ENCODE results near the gene HOXB8. TPM values are rescaled to one million over a fixed set of nuclear protein-coding genes. Genes with fewer than 3 reads are reported as not detected.

Gene HOXB8
- total and polyA plus RNA-seq, 10 of the 15 experiments (the other 5 are each of a cell fraction or from before 2014, with no cell fraction given), result 0.21 TPM; not detected in 9

DNA sequence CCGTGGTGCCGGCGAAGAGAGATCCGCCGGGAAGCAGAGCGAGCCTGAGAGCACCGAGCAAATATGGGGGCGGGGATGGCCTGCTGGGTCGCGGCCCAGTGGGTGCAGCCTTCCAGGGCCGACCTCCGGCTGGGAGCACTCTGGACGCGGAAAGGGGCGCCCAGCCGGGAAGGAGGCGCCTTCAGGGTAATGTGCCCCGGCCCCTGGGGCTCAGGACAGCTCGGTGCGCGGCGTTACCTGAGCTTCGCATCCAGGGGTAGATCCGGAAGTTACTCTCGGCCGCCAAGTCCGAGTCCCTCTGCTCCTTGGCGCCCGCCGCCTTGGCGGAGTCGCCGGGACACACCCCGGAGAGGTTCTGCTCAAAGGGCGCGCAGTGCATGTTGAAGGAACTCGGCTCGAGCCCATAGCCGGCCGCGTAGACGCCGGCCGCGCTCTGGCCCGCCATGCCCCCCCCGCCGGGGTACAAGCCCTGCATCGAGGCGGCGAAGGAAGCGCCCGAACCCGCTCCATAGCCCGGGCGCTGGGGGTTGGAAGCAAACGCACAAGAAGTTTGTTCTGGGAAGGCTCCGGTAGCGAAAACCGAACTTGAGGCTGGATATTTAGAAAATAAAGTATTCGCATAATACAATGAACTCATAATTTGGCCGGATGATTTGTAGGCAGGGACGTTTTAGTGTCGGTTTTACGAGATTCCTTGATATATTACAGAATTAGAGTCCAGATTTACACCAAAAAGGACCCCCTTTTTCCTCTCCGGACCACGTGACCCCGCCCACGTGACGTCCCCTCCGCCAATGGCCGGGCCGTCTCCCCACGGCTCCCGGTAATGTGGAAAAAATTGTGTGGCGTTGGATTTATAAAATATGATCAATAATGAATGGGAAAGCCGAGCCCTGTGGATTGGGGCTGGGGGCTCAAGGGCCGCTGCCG is 4.5 kb downstream of the HOXB8 start, which contains the start of gene HOXB7 (continued):
- TF ChIP-seq, protein P1, sequence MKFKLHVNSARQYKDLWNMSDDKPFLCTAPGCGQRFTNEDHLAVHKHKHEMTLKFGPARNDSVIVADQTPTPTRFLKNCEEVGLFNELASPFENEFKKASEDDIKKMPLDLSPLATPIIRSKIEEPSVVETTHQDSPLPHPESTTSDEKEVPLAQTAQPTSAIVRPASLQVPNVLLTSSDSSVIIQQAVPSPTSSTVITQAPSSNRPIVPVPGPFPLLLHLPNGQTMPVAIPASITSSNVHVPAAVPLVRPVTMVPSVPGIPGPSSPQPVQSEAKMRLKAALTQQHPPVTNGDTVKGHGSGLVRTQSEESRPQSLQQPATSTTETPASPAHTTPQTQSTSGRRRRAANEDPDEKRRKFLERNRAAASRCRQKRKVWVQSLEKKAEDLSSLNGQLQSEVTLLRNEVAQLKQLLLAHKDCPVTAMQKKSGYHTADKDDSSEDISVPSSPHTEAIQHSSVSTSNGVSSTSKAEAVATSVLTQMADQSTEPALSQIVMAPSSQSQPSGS (IDR thresholded peaks at IDR 0.05; ENCODE audit: low read length), result no peak
- TF ChIP-seq TBL1XR1 (IDR thresholded peaks at IDR 0.05; ENCODE audit: low read depth, low read length), result no peak
- TF ChIP-seq RCOR1 (conservative IDR thresholded peaks at IDR 0.05; ENCODE audit: low read depth, low read length), result no peak
- no peak for TF ChIP-seq RAD21 (IDR thresholded peaks at IDR 0.05; ENCODE audit: insufficient read depth, low read depth, low read length)
- no peak for TF ChIP-seq SIX5 (IDR thresholded peaks at IDR 0.05; ENCODE audit: low read depth, low read length, severe bottlenecking)
- TF ChIP-seq, protein P2, sequence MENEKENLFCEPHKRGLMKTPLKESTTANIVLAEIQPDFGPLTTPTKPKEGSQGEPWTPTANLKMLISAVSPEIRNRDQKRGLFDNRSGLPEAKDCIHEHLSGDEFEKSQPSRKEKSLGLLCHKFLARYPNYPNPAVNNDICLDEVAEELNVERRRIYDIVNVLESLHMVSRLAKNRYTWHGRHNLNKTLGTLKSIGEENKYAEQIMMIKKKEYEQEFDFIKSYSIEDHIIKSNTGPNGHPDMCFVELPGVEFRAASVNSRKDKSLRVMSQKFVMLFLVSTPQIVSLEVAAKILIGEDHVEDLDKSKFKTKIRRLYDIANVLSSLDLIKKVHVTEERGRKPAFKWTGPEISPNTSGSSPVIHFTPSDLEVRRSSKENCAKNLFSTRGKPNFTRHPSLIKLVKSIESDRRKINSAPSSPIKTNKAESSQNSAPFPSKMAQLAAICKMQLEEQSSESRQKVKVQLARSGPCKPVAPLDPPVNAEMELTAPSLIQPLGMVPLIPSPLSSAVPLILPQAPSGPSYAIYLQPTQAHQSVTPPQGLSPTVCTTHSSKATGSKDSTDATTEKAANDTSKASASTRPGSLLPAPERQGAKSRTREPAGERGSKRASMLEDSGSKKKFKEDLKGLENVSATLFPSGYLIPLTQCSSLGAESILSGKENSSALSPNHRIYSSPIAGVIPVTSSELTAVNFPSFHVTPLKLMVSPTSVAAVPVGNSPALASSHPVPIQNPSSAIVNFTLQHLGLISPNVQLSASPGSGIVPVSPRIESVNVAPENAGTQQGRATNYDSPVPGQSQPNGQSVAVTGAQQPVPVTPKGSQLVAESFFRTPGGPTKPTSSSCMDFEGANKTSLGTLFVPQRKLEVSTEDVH (IDR thresholded peaks at IDR 0.05; ENCODE audit: low read depth, partially characterized antibody), result no peak
- no peak for TF ChIP-seq JUNB (IDR thresholded peaks at IDR 0.05)
- no peak for TF ChIP-seq CREM (IDR thresholded peaks at IDR 0.05; ENCODE audit: low read depth)
- no peak for TF ChIP-seq POLR2AphosphoS5 (IDR thresholded peaks at IDR 0.05; ENCODE audit: low read length)
- TF ChIP-seq IKZF2 (IDR thresholded peaks at IDR 0.05), result peak in 1 of 2 experiments; percentile 43; a peak in 3 of 4 replicates
- TF ChIP-seq, protein P3, sequence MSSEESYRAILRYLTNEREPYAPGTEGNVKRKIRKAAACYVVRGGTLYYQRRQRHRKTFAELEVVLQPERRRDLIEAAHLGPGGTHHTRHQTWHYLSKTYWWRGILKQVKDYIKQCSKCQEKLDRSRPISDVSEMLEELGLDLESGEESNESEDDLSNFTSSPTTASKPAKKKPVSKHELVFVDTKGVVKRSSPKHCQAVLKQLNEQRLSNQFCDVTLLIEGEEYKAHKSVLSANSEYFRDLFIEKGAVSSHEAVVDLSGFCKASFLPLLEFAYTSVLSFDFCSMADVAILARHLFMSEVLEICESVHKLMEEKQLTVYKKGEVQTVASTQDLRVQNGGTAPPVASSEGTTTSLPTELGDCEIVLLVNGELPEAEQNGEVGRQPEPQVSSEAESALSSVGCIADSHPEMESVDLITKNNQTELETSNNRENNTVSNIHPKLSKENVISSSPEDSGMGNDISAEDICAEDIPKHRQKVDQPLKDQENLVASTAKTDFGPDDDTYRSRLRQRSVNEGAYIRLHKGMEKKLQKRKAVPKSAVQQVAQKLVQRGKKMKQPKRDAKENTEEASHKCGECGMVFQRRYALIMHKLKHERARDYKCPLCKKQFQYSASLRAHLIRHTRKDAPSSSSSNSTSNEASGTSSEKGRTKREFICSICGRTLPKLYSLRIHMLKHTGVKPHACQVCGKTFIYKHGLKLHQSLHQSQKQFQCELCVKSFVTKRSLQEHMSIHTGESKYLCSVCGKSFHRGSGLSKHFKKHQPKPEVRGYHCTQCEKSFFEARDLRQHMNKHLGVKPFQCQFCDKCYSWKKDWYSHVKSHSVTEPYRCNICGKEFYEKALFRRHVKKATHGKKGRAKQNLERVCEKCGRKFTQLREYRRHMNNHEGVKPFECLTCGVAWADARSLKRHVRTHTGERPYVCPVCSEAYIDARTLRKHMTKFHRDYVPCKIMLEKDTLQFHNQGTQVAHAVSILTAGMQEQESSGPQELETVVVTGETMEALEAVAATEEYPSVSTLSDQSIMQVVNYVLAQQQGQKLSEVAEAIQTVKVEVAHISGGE (CRISPR knock-in tag; IDR thresholded peaks at IDR 0.05), result no peak
- TF ChIP-seq ZBED1 (IDR thresholded peaks at IDR 0.05; ENCODE audit: borderline replicate concordance), result no peak
- TF ChIP-seq ZNF622 (IDR thresholded peaks at IDR 0.05), result no peak
- TF ChIP-seq, protein P4, sequence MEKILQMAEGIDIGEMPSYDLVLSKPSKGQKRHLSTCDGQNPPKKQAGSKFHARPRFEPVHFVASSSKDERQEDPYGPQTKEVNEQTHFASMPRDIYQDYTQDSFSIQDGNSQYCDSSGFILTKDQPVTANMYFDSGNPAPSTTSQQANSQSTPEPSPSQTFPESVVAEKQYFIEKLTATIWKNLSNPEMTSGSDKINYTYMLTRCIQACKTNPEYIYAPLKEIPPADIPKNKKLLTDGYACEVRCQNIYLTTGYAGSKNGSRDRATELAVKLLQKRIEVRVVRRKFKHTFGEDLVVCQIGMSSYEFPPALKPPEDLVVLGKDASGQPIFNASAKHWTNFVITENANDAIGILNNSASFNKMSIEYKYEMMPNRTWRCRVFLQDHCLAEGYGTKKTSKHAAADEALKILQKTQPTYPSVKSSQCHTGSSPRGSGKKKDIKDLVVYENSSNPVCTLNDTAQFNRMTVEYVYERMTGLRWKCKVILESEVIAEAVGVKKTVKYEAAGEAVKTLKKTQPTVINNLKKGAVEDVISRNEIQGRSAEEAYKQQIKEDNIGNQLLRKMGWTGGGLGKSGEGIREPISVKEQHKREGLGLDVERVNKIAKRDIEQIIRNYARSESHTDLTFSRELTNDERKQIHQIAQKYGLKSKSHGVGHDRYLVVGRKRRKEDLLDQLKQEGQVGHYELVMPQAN (conservative IDR thresholded peaks at IDR 0.05), result no peak; the same call in 1 of the 2 replicates
- no peak for TF ChIP-seq SREBF1 (IDR thresholded peaks at IDR 0.05; ENCODE audit: low read length)
- peak; percentile 56; the same call in 1 of the 2 replicates for TF ChIP-seq LARP7 (IDR thresholded peaks at IDR 0.05)
- TF ChIP-seq, protein P5, sequence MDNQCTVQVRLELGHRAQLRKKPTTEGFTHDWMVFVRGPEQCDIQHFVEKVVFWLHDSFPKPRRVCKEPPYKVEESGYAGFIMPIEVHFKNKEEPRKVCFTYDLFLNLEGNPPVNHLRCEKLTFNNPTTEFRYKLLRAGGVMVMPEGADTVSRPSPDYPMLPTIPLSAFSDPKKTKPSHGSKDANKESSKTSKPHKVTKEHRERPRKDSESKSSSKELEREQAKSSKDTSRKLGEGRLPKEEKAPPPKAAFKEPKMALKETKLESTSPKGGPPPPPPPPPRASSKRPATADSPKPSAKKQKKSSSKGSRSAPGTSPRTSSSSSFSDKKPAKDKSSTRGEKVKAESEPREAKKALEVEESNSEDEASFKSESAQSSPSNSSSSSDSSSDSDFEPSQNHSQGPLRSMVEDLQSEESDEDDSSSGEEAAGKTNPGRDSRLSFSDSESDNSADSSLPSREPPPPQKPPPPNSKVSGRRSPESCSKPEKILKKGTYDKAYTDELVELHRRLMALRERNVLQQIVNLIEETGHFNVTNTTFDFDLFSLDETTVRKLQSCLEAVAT (IDR thresholded peaks at IDR 0.05), result no peak
- TF ChIP-seq CREB1 (IDR thresholded peaks at IDR 0.05; ENCODE audit: low read depth), result no peak
- TF ChIP-seq ATF7 (IDR thresholded peaks at IDR 0.05; ENCODE audit: low read depth), result 0 out of 2 replicates have a peak, but pooled peaks have one; percentile 16
